AG04449 (cell line): Measurements from ENCODE around the gene FABP6.

Experiments
- CTCF ChIA-PET: fragments of 350-600 bp; formaldehyde crosslinking; extraction: SDS; loops from one replicate; lab custom pipeline; 2021; ENCODE audit warnings: antibody characterized with exemption; lab: Yijun Ruan, JAX
- POLR2A ChIA-PET: fragments of 400-600, 350-600 bp; formaldehyde crosslinking; extraction: SDS; loops from one replicate; lab custom pipeline; 2020; ENCODE audit warnings: antibody characterized with exemption, inconsistent platforms; lab: Yijun Ruan, JAX
- DNase-seq: peaks from one replicate; pipeline ENCODE4 v3.0.0-alpha.2; 2010; ENCODE audit warnings: low read depth, low spot score
- H3K4me3 ChIP-seq: 2 replicates; pipeline ENCODE4 v1.5.1; 2011; ENCODE audit warnings: low read depth, mild to moderate bottlenecking, control low read depth, low read length
- CTCF ChIP-seq: IDR thresholded peaks from one replicate; pipeline ENCODE4 v1.5.1; 2011; ENCODE audit warnings: mild to moderate bottlenecking, moderate library complexity, low read length, control low read depth, inconsistent platforms; ENCODE audit not compliant: insufficient read depth; ENCODE audit errors: missing control alignments

The FABP6 gene

DNA sequence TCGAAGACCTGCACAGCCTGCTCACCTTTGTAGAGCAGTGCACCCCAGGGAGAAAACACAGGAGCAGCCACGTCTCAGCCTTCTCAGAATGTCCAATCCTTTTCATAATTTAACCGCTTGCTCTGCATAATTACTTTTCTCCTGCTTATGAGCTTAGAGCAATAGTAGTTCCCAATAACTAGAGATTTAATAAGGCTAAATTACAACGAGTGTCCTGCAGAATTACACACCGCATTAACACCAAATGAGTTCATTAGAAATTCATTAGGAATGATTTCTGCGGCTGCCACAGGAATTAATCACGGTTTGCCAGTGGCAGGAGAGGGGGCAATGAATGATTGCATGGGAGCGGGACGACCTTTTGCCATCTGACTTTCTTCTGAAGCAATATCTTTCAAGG, 18.7 kb upstream of the FABP6 start:
- POLR2A ChIA-PET: no interaction called here
- DNase-seq: no peak
- CTCF ChIA-PET: interaction anchor here (0.8 to 2.6 kb wide), 4 partner anchors 12 to 135 kb away, joined by 3 to 14 read pairs (median 4); partner anchors contain the start of gene FABP6
- H3K4me3 ChIP-seq: no peak overlapping the region
- no peak for TF ChIP-seq CTCF

DNA sequence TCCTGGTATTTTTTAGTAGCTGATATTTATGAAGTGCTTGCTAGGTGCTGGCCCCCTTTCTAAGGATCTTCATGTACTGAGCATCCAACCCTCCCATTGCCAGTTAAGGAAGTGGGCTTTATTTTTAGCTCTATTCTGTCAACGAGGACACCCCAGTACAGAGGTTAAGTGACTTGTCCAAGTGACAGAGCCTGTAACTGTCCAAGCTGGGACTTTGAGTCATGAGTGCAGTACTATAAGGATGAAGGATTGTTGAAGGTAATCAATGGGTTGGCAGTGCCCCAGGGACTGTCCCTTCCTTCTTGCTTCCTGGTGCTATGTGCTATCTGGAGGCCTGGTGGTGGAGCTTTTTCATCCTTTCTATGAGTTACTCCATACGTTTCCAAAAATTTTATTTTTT, 18.0 kb upstream of the FABP6 start:
- no peak overlapping the region for H3K4me3 ChIP-seq
- CTCF ChIA-PET: interaction anchor here (0.8 to 2.6 kb wide), 4 partner anchors 10 to 134 kb away, joined by 3 to 14 read pairs (median 4); no protein-coding TSS in a partner anchor
- POLR2A ChIA-PET: no interaction called here
- DNase-seq: no peak
- no peak for TF ChIP-seq CTCF

GRCh38 chr5:160213537-160213936, 15.8 kb upstream of the FABP6 start:
- ChIA-PET CTCF (no interaction called here), POLR2A (interaction anchor here (0.6 kb wide), 1 partner anchor 643 kb away, joined by 3 read pairs; no protein-coding TSS in a partner anchor)
- H3K4me3 ChIP-seq: no peak overlapping the region
- DNase-seq: no peak
- TF ChIP-seq CTCF: no peak

GRCh38 chr5:160219356-160219755, 9.9 kb upstream of the FABP6 start:
- ChIA-PET CTCF (interaction anchor here (1.0 kb wide), 1 partner anchor 20 kb away, joined by 3 read pairs; no protein-coding TSS in a partner anchor), POLR2A (no interaction called here)
- no peak overlapping the region for H3K4me3 ChIP-seq
- TF ChIP-seq CTCF: no peak
- no peak for DNase-seq

DNA sequence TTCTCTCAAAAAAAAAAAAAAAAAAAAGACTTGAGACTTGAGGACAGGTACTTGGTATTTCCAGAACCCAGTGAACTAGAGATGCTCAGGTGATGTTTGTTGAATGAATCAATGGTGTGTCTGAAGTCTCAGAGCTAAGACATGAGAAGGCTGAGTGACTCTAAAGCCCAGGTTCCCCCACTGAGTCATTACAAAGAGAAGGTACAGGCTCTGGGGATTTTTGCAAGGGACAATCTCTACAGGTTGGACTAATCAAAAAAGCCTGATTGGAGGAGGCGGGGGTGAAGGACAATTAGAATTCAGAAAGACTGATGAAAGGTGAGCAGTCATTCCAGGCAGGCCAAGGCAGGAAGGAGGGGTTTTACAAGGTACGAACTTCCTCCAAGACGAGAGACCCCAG, 8.2 kb upstream of the FABP6 start:
- no peak for DNase-seq
- no peak for TF ChIP-seq CTCF
- H3K4me3 ChIP-seq: no peak overlapping the region
- ChIA-PET CTCF (interaction anchor here (0.9 kb wide), 1 partner anchor 9 kb away, joined by 3 read pairs; no protein-coding TSS in a partner anchor), POLR2A (no interaction called here)

GRCh38 chr5:160227012-160227411, 2.3 kb upstream of the FABP6 start:
- no peak overlapping the region for H3K4me3 ChIP-seq
- POLR2A ChIA-PET: no interaction called here
- CTCF ChIA-PET: interaction anchor here (0.6 to 1.7 kb wide), 4 partner anchors 14 to 205 kb away, joined by 3 to 5 read pairs (median 3); no protein-coding TSS in a partner anchor
- DNase-seq: no peak
- no peak for TF ChIP-seq CTCF
